ENCODE measurements around the gene SCLY. TPM values are rescaled to one million over a fixed set of nuclear protein-coding genes. Genes with fewer than 3 reads are reported as not detected.

Gene SCLY
- total and polyA plus RNA-seq, 12 donors: 8.3 to 14.5 (median 11.4) TPM

GRCh38 chr2:238136820-238137537, 76.2 kb downstream of the SCLY start:
- WGBS, 2 donors: 32 to 40% methylated on average over 14 of the region's 14 CpGs
- Histone ChIP-seq H3K4me3 (no peak overlapping the region), H3K27ac (peak overlapping the region in 7 of 10 donors; percentile 46 to 93 (median 88))

DNA sequence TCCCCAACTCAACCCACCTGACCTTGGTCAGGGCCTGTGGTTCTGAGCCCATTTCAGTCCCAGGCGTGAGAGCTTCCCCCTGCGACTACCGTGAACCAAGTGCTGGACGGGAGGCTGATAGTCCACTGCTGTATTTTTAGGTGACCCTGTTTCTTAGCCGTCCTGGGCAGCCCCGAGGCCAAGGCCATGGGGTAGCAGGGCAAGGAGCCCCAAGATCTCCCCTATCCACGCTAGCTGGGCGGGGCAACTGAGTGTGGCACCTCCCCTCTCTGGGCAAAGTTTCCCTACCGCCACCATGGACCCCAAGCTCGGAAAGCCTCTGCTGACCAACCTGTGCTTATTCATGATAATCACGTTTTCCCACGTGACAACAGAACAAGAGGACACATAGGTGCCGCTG, 77.1 kb downstream of the SCLY start:
- Histone ChIP-seq H3K9me3 (no peaks in the 10 kb centered on the region), H3K27me3 (peaks cover 0 to 2% (median 0%) of the 10 kb centered on the region in 7 donors), H3K36me3 (peaks cover 0 to 6% (median 0%) of the 10 kb centered on the region in 9 donors), H3K27ac (peak overlapping the region in 9 of 10 donors; percentile 34 to 96 (median 90)), H3K4me3 (peak overlapping the region in 1 of 10 donors; percentile 45), H3K4me1 (peaks cover 3 to 59% (median 42%) of the 10 kb centered on the region in 9 donors)
- 58 to 77% methylated on average over 13 of the region's 13 CpGs for WGBS, 2 donors
- ATAC-seq: peak in 1 of 8 donors; percentile 9
- DNase-seq: no peak
- intact Hi-C loops (cut with DNase I): loop anchor here in 4 of 10 donors (5.0 to 10.0 kb wide), 3 partner anchors 171 to 283 kb away; partner anchors contain the start of genes RAMP1 (in 3 of the 4) and UBE2F (in 1 of the 4)
- TF ChIP-seq, protein P1, sequence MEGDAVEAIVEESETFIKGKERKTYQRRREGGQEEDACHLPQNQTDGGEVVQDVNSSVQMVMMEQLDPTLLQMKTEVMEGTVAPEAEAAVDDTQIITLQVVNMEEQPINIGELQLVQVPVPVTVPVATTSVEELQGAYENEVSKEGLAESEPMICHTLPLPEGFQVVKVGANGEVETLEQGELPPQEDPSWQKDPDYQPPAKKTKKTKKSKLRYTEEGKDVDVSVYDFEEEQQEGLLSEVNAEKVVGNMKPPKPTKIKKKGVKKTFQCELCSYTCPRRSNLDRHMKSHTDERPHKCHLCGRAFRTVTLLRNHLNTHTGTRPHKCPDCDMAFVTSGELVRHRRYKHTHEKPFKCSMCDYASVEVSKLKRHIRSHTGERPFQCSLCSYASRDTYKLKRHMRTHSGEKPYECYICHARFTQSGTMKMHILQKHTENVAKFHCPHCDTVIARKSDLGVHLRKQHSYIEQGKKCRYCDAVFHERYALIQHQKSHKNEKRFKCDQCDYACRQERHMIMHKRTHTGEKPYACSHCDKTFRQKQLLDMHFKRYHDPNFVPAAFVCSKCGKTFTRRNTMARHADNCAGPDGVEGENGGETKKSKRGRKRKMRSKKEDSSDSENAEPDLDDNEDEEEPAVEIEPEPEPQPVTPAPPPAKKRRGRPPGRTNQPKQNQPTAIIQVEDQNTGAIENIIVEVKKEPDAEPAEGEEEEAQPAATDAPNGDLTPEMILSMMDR (IDR thresholded peaks at IDR 0.05): no peak

More at GRCh38 chr2:238136820-238137537, 76.2 kb downstream of the SCLY start:
- H3K9me3 ChIP-seq: no peaks in the 10 kb centered on the region
- H3K36me3 ChIP-seq: peaks cover 0 to 6% (median 0%) of the 10 kb centered on the region in 9 donors
- intact Hi-C loops (cut with DNase I): loop anchor here in 4 of 10 donors (5.0 to 10.0 kb wide), 3 partner anchors 170 to 282 kb away; partner anchors contain the start of genes RAMP1 (in 3 of the 4) and UBE2F (in 1 of the 4)
- ATAC-seq (peak in 6 of 8 donors; percentile 0 to 30 (median 7)), DNase-seq (peak in 1 of 2 donors; percentile 21)
- H3K27me3 ChIP-seq: peaks cover 0 to 2% (median 0%) of the 10 kb centered on the region in 7 donors
- peaks cover 3 to 50% (median 37%) of the 10 kb centered on the region in 9 donors for H3K4me1 ChIP-seq
- TF ChIP-seq, protein P1 (IDR thresholded peaks at IDR 0.05): no peak

- Histone ChIP-seq H3K4me3 (peak within 1 kb of the TSS; percentile 5 to 54 (median 40)), H3K27ac (peak within 1 kb of the TSS; percentile 69 to 96 (median 89)), H3K36me3 (peaks cover 0 to 6% (median 0%) of the 10 kb centered on the region in 9 donors), H3K27me3 (peaks cover 0 to 2% (median 0%) of the 10 kb centered on the region in 7 donors), H3K9me3 (no peaks in the 10 kb centered on the region), H3K4me1 (peaks cover 6 to 65% (median 49%) of the 10 kb centered on the region in 9 donors)
- DNase-seq (peak; percentile 72 to 81), ATAC-seq (peak; percentile 80 to 94 (median 90))
- TF ChIP-seq, protein P1 (IDR thresholded peaks at IDR 0.05): peak in 1 of 9 donors; percentile 3
- intact Hi-C loops (cut with DNase I): loop anchor here in 4 of 10 donors (5.0 to 10.0 kb wide), 3 partner anchors 171 to 284 kb away; partner anchors contain the start of genes RAMP1 (in 3 of the 4) and UBE2F (in 1 of the 4)
- 32 to 40% methylated on average over 21 to 22 of the region's 22 CpGs for whole genome bisulfite sequencing, 2 donors
These were observed 77.8 kb downstream of the SCLY start, which contains the start of gene KLHL30 for GRCh38 chr2:238138331-238139195. TSS of gene KLHL30 (plus strand) at chr2:238138668. CDS start at chr2:238140755, 2,087 bp downstream.

All from heart right ventricle (tissue), 16 donors.